Measurements from ENCODE around the gene CACNA1I.

The CACNA1I gene

DNA sequence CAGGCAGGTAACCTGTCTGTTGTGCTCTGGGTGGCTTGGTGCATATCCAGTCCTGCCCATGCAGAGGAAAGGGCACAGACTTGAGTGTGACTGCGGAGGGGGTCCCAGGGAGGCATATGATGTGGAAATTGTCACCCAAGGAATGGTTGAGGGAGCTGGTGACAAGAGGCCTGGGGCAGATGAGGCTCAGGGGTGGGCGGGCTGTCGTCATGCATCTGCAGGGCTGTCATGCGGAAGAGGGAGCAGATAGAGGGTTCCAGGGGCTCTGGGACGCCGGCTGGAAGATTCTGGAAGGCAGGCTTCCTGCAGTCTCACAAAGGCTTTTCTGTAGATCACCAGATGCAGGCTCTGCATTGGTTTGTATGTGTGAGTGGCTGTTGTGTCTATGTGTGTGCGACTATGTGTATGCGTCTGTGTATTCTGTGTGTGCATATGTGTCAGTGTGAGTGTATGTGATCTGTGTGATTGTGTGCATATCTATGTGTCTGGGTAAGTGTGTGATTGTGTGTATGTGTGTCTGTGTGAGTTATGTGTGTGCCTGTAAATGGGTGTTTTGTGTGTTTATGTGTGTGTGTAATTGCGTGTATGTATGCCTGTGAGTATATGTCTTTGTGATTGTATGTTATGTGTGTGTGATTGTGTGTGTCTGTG is 7.6 kb upstream of the CACNA1I start:
- peaks cover 4% of the 10 kb centered on the region for H3K4me1 ChIP-seq (ENCODE audit: control insufficient read depth, insufficient read depth, low read length)
- no peaks in the 10 kb centered on the region for H3K36me3 ChIP-seq (ENCODE audit: control insufficient read depth, insufficient read depth, low read length)
- no peaks in the 10 kb centered on the region for H3K9me3 ChIP-seq (ENCODE audit: control insufficient read depth, insufficient read depth, low read length)
- H3K4me3 ChIP-seq (ENCODE audit: low read depth, low read length): no peak overlapping the region
- H3K27me3 ChIP-seq (ENCODE audit: control insufficient read depth, insufficient read depth, low read length): peaks cover 30% of the 10 kb centered on the region
- H3K9ac ChIP-seq (ENCODE audit: low read depth, low read length): no peak overlapping the region

- Histone ChIP-seq H3K4me3 (ENCODE audit: low read depth, low read length) (no peak overlapping the region), H3K9me3 (ENCODE audit: control insufficient read depth, insufficient read depth, low read length) (no peaks in the 10 kb centered on the region), H3K9ac (ENCODE audit: low read depth, low read length) (no peak overlapping the region), H3K27me3 (ENCODE audit: control insufficient read depth, insufficient read depth, low read length) (peaks cover 22% of the 10 kb centered on the region), H3K36me3 (ENCODE audit: control insufficient read depth, insufficient read depth, low read length) (no peaks in the 10 kb centered on the region), H3K4me1 (ENCODE audit: control insufficient read depth, insufficient read depth, low read length) (peaks cover 4% of the 10 kb centered on the region)
These were observed 6.8 kb upstream of the CACNA1I start for GRCh38 chr22:39563571-39564428.

- H3K27me3 ChIP-seq (ENCODE audit: control insufficient read depth, insufficient read depth, low read length): peaks cover 13% of the 10 kb centered on the region
- no peak overlapping the region for H3K9ac ChIP-seq (ENCODE audit: low read depth, low read length)
- no peaks in the 10 kb centered on the region for H3K9me3 ChIP-seq (ENCODE audit: control insufficient read depth, insufficient read depth, low read length)
- no peaks in the 10 kb centered on the region for H3K4me1 ChIP-seq (ENCODE audit: control insufficient read depth, insufficient read depth, low read length)
- no peaks in the 10 kb centered on the region for H3K36me3 ChIP-seq (ENCODE audit: control insufficient read depth, insufficient read depth, low read length)
- no peak overlapping the region for H3K4me3 ChIP-seq (ENCODE audit: low read depth, low read length)
These were observed 5.1 kb upstream of the CACNA1I start for GRCh38 chr22:39565414-39565944.

GRCh38 chr22:39567135-39567946 is 3.2 kb upstream of the CACNA1I start:
- Histone ChIP-seq H3K27me3 (ENCODE audit: control insufficient read depth, insufficient read depth, low read length) (no peaks in the 10 kb centered on the region), H3K9me3 (ENCODE audit: control insufficient read depth, insufficient read depth, low read length) (no peaks in the 10 kb centered on the region), H3K36me3 (ENCODE audit: control insufficient read depth, insufficient read depth, low read length) (no peaks in the 10 kb centered on the region), H3K9ac (ENCODE audit: low read depth, low read length) (no peak overlapping the region), H3K4me1 (ENCODE audit: control insufficient read depth, insufficient read depth, low read length) (no peaks in the 10 kb centered on the region), H3K4me3 (ENCODE audit: low read depth, low read length) (no peak overlapping the region)

DNA sequence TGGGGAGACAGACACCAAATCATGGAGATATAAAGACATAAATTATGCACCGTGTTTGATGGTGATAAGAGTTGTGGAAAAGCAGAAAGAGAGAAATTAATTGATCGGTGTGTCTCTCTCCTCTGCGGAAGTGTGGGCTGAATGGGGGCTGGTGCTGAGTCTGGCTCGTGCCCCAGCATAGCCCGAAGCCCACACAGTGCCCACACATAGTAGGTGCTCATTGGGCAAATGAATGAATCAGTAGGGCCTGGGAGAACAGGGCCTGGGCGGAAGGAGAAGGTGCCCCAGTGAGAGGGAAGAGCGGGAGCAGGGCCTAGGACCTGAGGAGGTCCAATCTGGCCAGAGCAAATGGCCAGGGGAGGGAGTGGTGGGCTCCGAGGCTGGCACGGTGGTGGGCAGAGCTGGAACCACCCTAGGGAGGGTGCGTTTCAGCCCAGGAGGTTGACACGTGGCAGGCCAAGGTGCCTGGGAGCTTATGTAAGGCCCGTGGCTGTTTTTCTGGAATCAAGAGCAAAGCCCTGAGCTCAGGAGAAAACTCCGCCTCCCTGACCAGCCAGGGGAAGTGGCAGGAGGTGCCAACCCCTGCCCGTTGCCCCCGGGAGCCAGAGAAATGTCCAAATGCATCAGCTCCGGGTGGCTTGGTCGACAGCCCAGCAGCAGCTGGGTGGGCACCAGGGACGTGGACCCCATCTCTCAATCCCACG is 2.1 kb upstream of the CACNA1I start:
- no peaks in the 10 kb centered on the region for H3K36me3 ChIP-seq (ENCODE audit: control insufficient read depth, insufficient read depth, low read length)
- H3K4me1 ChIP-seq (ENCODE audit: control insufficient read depth, insufficient read depth, low read length): no peaks in the 10 kb centered on the region
- no peaks in the 10 kb centered on the region for H3K9me3 ChIP-seq (ENCODE audit: control insufficient read depth, insufficient read depth, low read length)
- no peaks in the 10 kb centered on the region for H3K27me3 ChIP-seq (ENCODE audit: control insufficient read depth, insufficient read depth, low read length)
- no peak overlapping the region for H3K4me3 ChIP-seq (ENCODE audit: low read depth, low read length)
- H3K9ac ChIP-seq (ENCODE audit: low read depth, low read length): no peak overlapping the region

DNA sequence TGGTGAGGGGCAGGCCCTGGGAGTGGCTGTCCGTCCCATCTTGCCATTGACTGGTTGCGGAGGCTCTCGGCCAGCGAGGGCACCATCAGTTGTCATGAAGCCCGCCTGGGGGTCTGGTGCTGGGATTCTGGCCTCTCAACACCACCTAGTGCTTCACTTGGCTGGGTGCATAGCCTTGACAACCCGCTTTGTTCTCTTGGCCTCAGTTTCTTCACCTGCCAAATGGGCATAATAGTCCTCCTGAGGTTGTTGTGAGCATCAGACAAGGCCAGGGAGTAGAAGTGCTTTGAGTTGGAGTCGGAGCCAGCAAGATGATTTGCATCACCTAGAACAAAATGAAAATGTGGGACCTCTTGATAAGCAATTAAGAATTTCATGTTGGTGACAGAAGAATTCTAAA is 1.5 kb upstream of the CACNA1I start:
- Histone ChIP-seq H3K9ac (ENCODE audit: low read depth, low read length) (no peak overlapping the region), H3K4me3 (ENCODE audit: low read depth, low read length) (no peak overlapping the region), H3K27me3 (ENCODE audit: control insufficient read depth, insufficient read depth, low read length) (no peaks in the 10 kb centered on the region), H3K9me3 (ENCODE audit: control insufficient read depth, insufficient read depth, low read length) (no peaks in the 10 kb centered on the region), H3K4me1 (ENCODE audit: control insufficient read depth, insufficient read depth, low read length) (no peaks in the 10 kb centered on the region), H3K36me3 (ENCODE audit: control insufficient read depth, insufficient read depth, low read length) (no peaks in the 10 kb centered on the region)

DNA sequence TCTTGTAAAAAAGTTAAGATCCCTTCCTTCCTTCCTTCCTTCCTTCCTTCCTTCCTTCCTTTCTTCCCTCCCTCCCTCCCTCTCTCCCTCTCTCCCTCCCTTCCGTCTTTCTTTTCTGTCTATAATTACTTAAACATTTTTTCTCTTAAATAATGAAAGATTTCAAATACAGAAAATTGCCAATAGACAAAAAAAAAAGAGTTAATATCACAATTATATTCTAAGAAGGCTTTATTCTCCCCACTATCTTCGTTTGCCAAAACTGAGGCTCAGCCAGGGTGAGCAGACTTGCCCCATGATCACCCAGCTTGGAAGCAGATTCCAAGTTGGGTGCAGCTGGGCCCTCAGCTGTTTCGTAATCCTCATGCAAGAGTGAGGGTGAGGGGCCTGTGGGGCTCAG is 327 bp upstream of the CACNA1I start:
- H3K9me3 ChIP-seq (ENCODE audit: control insufficient read depth, insufficient read depth, low read length): no peaks in the 10 kb centered on the region
- H3K27me3 ChIP-seq (ENCODE audit: control insufficient read depth, insufficient read depth, low read length): no peaks in the 10 kb centered on the region

GRCh38 chr22:39571538-39571937 is 985 bp downstream of the CACNA1I start:
- Histone ChIP-seq H3K4me1 (ENCODE audit: control insufficient read depth, insufficient read depth, low read length) (no peaks in the 10 kb centered on the region), H3K4me3 (ENCODE audit: low read depth, low read length) (no peak overlapping the region), H3K9me3 (ENCODE audit: control insufficient read depth, insufficient read depth, low read length) (no peaks in the 10 kb centered on the region), H3K36me3 (ENCODE audit: control insufficient read depth, insufficient read depth, low read length) (no peaks in the 10 kb centered on the region), H3K27me3 (ENCODE audit: control insufficient read depth, insufficient read depth, low read length) (no peaks in the 10 kb centered on the region), H3K9ac (ENCODE audit: low read depth, low read length) (no peak overlapping the region)

More for the DNA sequence above, 327 bp upstream of the CACNA1I start:
- Histone ChIP-seq H3K4me1 (ENCODE audit: control insufficient read depth, insufficient read depth, low read length) (no peaks in the 10 kb centered on the region), H3K9ac (ENCODE audit: low read depth, low read length) (no peak overlapping the region), H3K36me3 (ENCODE audit: control insufficient read depth, insufficient read depth, low read length) (no peaks in the 10 kb centered on the region), H3K4me3 (ENCODE audit: low read depth, low read length) (no peak overlapping the region)

- H3K9me3 ChIP-seq (ENCODE audit: control insufficient read depth, insufficient read depth, low read length): no peaks in the 10 kb centered on the region
- no peak overlapping the region for H3K4me3 ChIP-seq (ENCODE audit: low read depth, low read length)
- no peaks in the 10 kb centered on the region for H3K27me3 ChIP-seq (ENCODE audit: control insufficient read depth, insufficient read depth, low read length)
- H3K9ac ChIP-seq (ENCODE audit: low read depth, low read length): peak overlapping the region; percentile 12
- H3K4me1 ChIP-seq (ENCODE audit: control insufficient read depth, insufficient read depth, low read length): no peaks in the 10 kb centered on the region
- H3K36me3 ChIP-seq (ENCODE audit: control insufficient read depth, insufficient read depth, low read length): no peaks in the 10 kb centered on the region
These were observed 4.4 kb downstream of the CACNA1I start for GRCh38 chr22:39574779-39575551.

- Histone ChIP-seq H3K27me3 (ENCODE audit: control insufficient read depth, insufficient read depth, low read length) (no peaks in the 10 kb centered on the region), H3K4me3 (ENCODE audit: low read depth, low read length) (no peak overlapping the region), H3K36me3 (ENCODE audit: control insufficient read depth, insufficient read depth, low read length) (no peaks in the 10 kb centered on the region), H3K9me3 (ENCODE audit: control insufficient read depth, insufficient read depth, low read length) (no peaks in the 10 kb centered on the region), H3K4me1 (ENCODE audit: control insufficient read depth, insufficient read depth, low read length) (no peaks in the 10 kb centered on the region), H3K9ac (ENCODE audit: low read depth, low read length) (no peak overlapping the region)
These were observed 4.9 kb downstream of the CACNA1I start for GRCh38 chr22:39575552-39575825.

DNA sequence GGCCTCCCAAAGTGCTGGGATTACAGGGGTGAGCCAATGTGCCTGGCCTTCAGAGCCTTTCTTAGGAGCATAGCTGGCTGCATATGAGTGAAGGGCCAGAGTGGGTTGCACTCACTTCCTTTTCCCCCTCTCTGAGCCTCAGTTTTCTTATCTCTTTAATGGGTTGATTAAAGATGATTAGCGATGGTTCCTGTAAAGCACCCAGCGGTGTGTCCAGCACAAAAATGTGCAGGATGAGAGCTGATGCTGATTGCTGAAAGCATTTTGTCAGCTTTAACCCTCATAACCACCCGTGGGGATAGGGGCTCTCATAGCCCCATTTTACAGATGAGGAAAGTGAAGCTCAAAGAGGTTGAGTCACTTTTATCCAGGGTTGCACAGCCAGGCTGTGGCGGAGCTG is 5.5 kb downstream of the CACNA1I start:
- no peaks in the 10 kb centered on the region for H3K27me3 ChIP-seq (ENCODE audit: control insufficient read depth, insufficient read depth, low read length)

More for the DNA sequence above, 5.5 kb downstream of the CACNA1I start:
- H3K9me3 ChIP-seq (ENCODE audit: control insufficient read depth, insufficient read depth, low read length): no peaks in the 10 kb centered on the region
- H3K4me1 ChIP-seq (ENCODE audit: control insufficient read depth, insufficient read depth, low read length): no peaks in the 10 kb centered on the region
- no peak overlapping the region for H3K4me3 ChIP-seq (ENCODE audit: low read depth, low read length)
- no peaks in the 10 kb centered on the region for H3K36me3 ChIP-seq (ENCODE audit: control insufficient read depth, insufficient read depth, low read length)
- no peak overlapping the region for H3K9ac ChIP-seq (ENCODE audit: low read depth, low read length)
